GM12878 (cell line): ENCODE measurements around the gene PSMD13. TPM values are rescaled to one million over a fixed set of nuclear protein-coding genes. Genes with fewer than 3 reads are reported as not detected.

Experiments
- ATAC-seq: fragments of 200-7000 bp; cut with Tn5 transposase; 3 replicates; pipeline ENCODE4 v1.9.1; 2020; ENCODE audit warnings: mild to moderate bottlenecking, moderate library complexity
- BruUV-seq: library from RNA; stranded (reverse); fragments of 400-500 nt; replicated peaks from 2 replicates; lab custom pipeline; 2021; lab: Mats Ljungman, UMichigan
- CTCF ChIA-PET: fragments of 300-600 bp; sonication (Branson Sonifier 250); formaldehyde crosslinking; extraction: SDS; loops from one replicate; lab custom pipeline; 2021; ENCODE audit warnings: inconsistent platforms; lab: Yijun Ruan, JAX
- POLR2A ChIA-PET: fragments of 350-600 bp; formaldehyde crosslinking; extraction: SDS; loops from one replicate; lab custom pipeline; 2021; ENCODE audit warnings: inconsistent platforms; lab: Charles Lee
- RAD21 ChIA-PET: fragments of 300-600 bp; sonication (Branson Sonifier 250); formaldehyde crosslinking; loops from one replicate; lab custom pipeline; 2023; ENCODE audit warnings: antibody characterized with exemption; ENCODE audit not compliant: unreplicated experiment; lab: Charles Lee
- SMC1A ChIA-PET: fragments of 300-600 bp; sonication (Branson Sonifier 250); formaldehyde crosslinking; loops from one replicate; lab custom pipeline; 2023; ENCODE audit not compliant: unreplicated experiment, uncharacterized antibody; lab: Charles Lee
- DNase-seq: peaks from one replicate; pipeline ENCODE4 v3.0.0-alpha.2; 2011; ENCODE audit warnings: low read depth, low spot score
- FAIRE-seq: peaks from 3 replicates; lab custom pipeline; 2011; peaks lifted over from hg19 to GRCh38; lab: Jason Lieb, UNC
- H2AFZ ChIP-seq: 2 replicates; pipeline ENCODE4 v1.6.0; 2011; ENCODE audit warnings: low read depth, low read length, control low read depth; ENCODE audit not compliant: control insufficient read depth
- H3K27ac ChIP-seq: 2 replicates; pipeline ENCODE4 v1.5.1; 2011; ENCODE audit warnings: control low read depth; ENCODE audit not compliant: control insufficient read depth, insufficient read depth
- H3K27me3 ChIP-seq, 2 experiments: replicated peaks in 1 of 2; 2 replicates each; pipeline versions ENCODE4 v1.6.0 to v1.6.1; 2011; ENCODE audit warnings: low read length in 1 of 2; ENCODE audit not compliant: control insufficient read depth in 2 of 2, insufficient read depth in 2 of 2
- H3K36me3 ChIP-seq, 2 experiments: 2 replicates each; pipeline ENCODE4 v1.5.1; 2011; ENCODE audit warnings: low read length in 1 of 2; ENCODE audit not compliant: control insufficient read depth in 2 of 2, insufficient read depth in 2 of 2
- H3K4me1 ChIP-seq: 2 replicates; pipeline ENCODE4 v1.6.1; 2011; ENCODE audit warnings: mild to moderate bottlenecking, low read length, moderate library complexity, mixed read lengths; ENCODE audit not compliant: control insufficient read depth, insufficient read depth
- H3K4me2 ChIP-seq: 2 replicates; pipeline ENCODE4 v1.6.0; 2011; ENCODE audit warnings: control low read depth; ENCODE audit not compliant: control insufficient read depth, insufficient read depth
- H3K4me3 ChIP-seq: fragments of 200-600 bp; sonication (generic); 2 replicates; pipeline ENCODE4 v1.5.1; 2016
- H3K79me2 ChIP-seq: 2 replicates; pipeline ENCODE4 v1.6.0; 2011; ENCODE audit warnings: low read length; ENCODE audit not compliant: control insufficient read depth, insufficient read depth
- H3K9ac ChIP-seq: 2 replicates; pipeline ENCODE4 v1.8.0; 2011; ENCODE audit warnings: low read length, control low read depth, mixed read lengths; ENCODE audit not compliant: control insufficient read depth, insufficient read depth
- H3K9me3 ChIP-seq: replicated peaks from 3 replicates; pipeline ENCODE4 v1.5.1; 2011; ENCODE audit warnings: mild to moderate bottlenecking, low read length; ENCODE audit not compliant: control insufficient read depth, insufficient read depth
- H4K20me1 ChIP-seq: 2 replicates; pipeline ENCODE4 v1.6.0; 2011; ENCODE audit not compliant: control insufficient read depth, insufficient read depth
- BHLHE40 ChIP-seq, 2 experiments: fragments of 450-650 bp in 1 of 2; IDR thresholded peaks; 2 replicates each; pipeline ENCODE4 v1.6.1; 2011 to 2017; ENCODE audit warnings: low read depth in 2 of 2, borderline replicate concordance in 1 of 2, improper control_type of control experiment in 1 of 2, low read length in 1 of 2, mild to moderate bottlenecking in 1 of 2
- CHD1 ChIP-seq: IDR thresholded peaks from 2 replicates; pipeline ENCODE4 v1.6.1; 2012; ENCODE audit warnings: low read depth, low read length, improper control_type of control experiment
- CREB1 ChIP-seq: IDR thresholded peaks from 2 replicates; pipeline ENCODE4 v1.6.1; 2012; ENCODE audit warnings: low read depth, mild to moderate bottlenecking, inconsistent platforms
- CREM ChIP-seq: IDR thresholded peaks from 2 replicates; pipeline ENCODE4 v1.6.1; 2014; ENCODE audit warnings: antibody characterized with exemption, low read depth
- EP300 ChIP-seq, 2 experiments: fragments of 150-350 bp in 1 of 2; IDR thresholded peaks; 2 replicates each; pipeline ENCODE4 v1.6.1; 2011 to 2012; ENCODE audit warnings: low read depth in 2 of 2, low read length in 2 of 2, borderline replicate concordance in 1 of 2, improper control_type of control experiment in 1 of 2, inconsistent platforms in 1 of 2; ENCODE audit not compliant: control insufficient read depth in 1 of 2
- ETV6 ChIP-seq, 2 experiments: fragments of 450-650 bp in 1 of 2; IDR thresholded peaks in 1 of 2; conservative IDR thresholded peaks in 1 of 2; 2 replicates each; pipeline ENCODE4 v1.6.1; 2014; ENCODE audit warnings: antibody characterized with exemption in 1 of 2, borderline replicate concordance in 1 of 2, low read depth in 1 of 2, mild to moderate bottlenecking in 1 of 2, moderate library complexity in 1 of 2
- EZH2 ChIP-seq: IDR thresholded peaks from 2 replicates; pipeline ENCODE4 v1.6.1; 2012; ENCODE audit warnings: low read depth, mild to moderate bottlenecking, control low read depth, inconsistent platforms, low read length, borderline replicate concordance; ENCODE audit not compliant: control insufficient read depth
- GATAD2B ChIP-seq: fragments of 450-650 bp; conservative IDR thresholded peaks from 2 replicates; pipeline ENCODE4 v1.6.1; 2017; ENCODE audit warnings: low read depth, mild to moderate bottlenecking, moderate library complexity
- HDGF ChIP-seq: fragments of 450-650 bp; IDR thresholded peaks from 2 replicates; pipeline ENCODE4 v1.6.1; 2016; ENCODE audit warnings: antibody characterized with exemption
- MEF2B ChIP-seq: fragments of 450-650 bp; IDR thresholded peaks from 2 replicates; pipeline ENCODE4 v1.6.1; 2018; ENCODE audit warnings: mild to moderate bottlenecking, moderate library complexity; ENCODE audit not compliant: partially characterized antibody, poor library complexity, severe bottlenecking
- MYC ChIP-seq: IDR thresholded peaks from 2 replicates; pipeline ENCODE4 v1.6.1; 2011; ENCODE audit warnings: mild to moderate bottlenecking, low read length, moderate library complexity, inconsistent platforms; ENCODE audit not compliant: insufficient read depth, insufficient replicate concordance, insufficient read length, severe bottlenecking
- POLR2A ChIP-seq: IDR thresholded peaks from 2 replicates; pipeline ENCODE4 v1.6.1; 2011; ENCODE audit warnings: low read depth, mild to moderate bottlenecking, low read length
- RAD21 ChIP-seq: IDR thresholded peaks from 2 replicates; pipeline ENCODE4 v1.6.1; 2011; ENCODE audit warnings: mild to moderate bottlenecking, low read depth, low read length, moderate library complexity; ENCODE audit not compliant: insufficient read depth
- SMARCA5 ChIP-seq: fragments of 450-650 bp; IDR thresholded peaks from 2 replicates; pipeline ENCODE4 v1.6.1; 2017; ENCODE audit warnings: mild to moderate bottlenecking
- SMC3 ChIP-seq: IDR thresholded peaks from 2 replicates; pipeline ENCODE4 v1.6.1; 2011; ENCODE audit warnings: low read length, improper control_type of control experiment, borderline replicate concordance
- SREBF2 ChIP-seq: IDR thresholded peaks from 2 replicates; pipeline ENCODE4 v1.6.1; 2012; ENCODE audit warnings: mild to moderate bottlenecking, low read length
- TARDBP ChIP-seq: IDR thresholded peaks from 2 replicates; pipeline ENCODE4 v1.6.1; 2016; ENCODE audit warnings: borderline replicate concordance
- ZSCAN29 ChIP-seq: fragments of 450-650 bp; IDR thresholded peaks from 2 replicates; pipeline ENCODE4 v1.6.1; 2017; ENCODE audit warnings: mild to moderate bottlenecking, moderate library complexity
- WGBS: methylation state at CpG from one replicate; pipeline ENCODE4 v1.1.6; 2016; ENCODE audit warnings: low lambda C conversion rate; ENCODE audit not compliant: insufficient replicate concordance, insufficient coverage; ENCODE audit errors: missing lambda C conversion rate; 5-methylcytosine and 5-hydroxymethylcytosine counted together
- in situ Hi-C: fragments of 300-500 bp; cut with MboI; formaldehyde crosslinking; loops from 9 replicates; pipeline ENCODE4 v1.14.3; 2018; ENCODE audit warnings: mixed read lengths
- intact Hi-C: fragments of 100-400 bp; cut with micrococcal nuclease; formaldehyde crosslinking; loops from one replicate; pipeline ENCODE4 v1.14.2; 2022; ENCODE audit not compliant: unreplicated experiment
- polyA plus RNA-seq, 11 experiments: library from polyadenylated mRNA; depleted of rRNA in 4 of 11; unstranded in 6 of 11; stranded (reverse) in 5 of 11; fragments of >200 nt; fragmentation: Nextera tagmentation in 4 of 11; fragmentation: Illumina TruSeq in 1 of 11; extraction: Ambion mirVana in 4 of 11; extraction: Trizol in 1 of 11; gene quantifications; 1 replicate in 1 of 11; 2 replicates in 10 of 11; pipeline versions ENCODE4 v1.2.1 to v1.2.3, GENCODE V29; 2011 to 2016; ENCODE audit warnings: inconsistent platforms in 2 of 11, missing spikeins in 2 of 11, low read depth in 1 of 11
- total RNA-seq, 4 experiments: library from RNA; depleted of rRNA in 3 of 4; stranded (reverse); fragments of >200 nt in 3 of 4; fragmentation: Illumina TruSeq in 1 of 4; extraction: Trizol in 1 of 4; gene quantifications; 2 replicates each; pipeline versions ENCODE4 v1.2.1 to v1.2.3, GENCODE V29; 2013 to 2021
- TF ChIP-seq, protein P1 (sequence below): IDR thresholded peaks from 2 replicates; pipeline ENCODE4 v1.6.1; 2012; ENCODE audit warnings: low read depth, low read length, improper control_type of control experiment
- TF ChIP-seq, protein P2 (sequence below): fragments of 450-650 bp; IDR thresholded peaks from 2 replicates; pipeline ENCODE4 v1.6.1; 2014; ENCODE audit warnings: mild to moderate bottlenecking

Gene PSMD13
- total and polyA plus RNA-seq, 10 of the 15 experiments (the other 5 are each of a cell fraction or from before 2014, with no cell fraction given): 141 to 303 (median 177) TPM

DNA sequence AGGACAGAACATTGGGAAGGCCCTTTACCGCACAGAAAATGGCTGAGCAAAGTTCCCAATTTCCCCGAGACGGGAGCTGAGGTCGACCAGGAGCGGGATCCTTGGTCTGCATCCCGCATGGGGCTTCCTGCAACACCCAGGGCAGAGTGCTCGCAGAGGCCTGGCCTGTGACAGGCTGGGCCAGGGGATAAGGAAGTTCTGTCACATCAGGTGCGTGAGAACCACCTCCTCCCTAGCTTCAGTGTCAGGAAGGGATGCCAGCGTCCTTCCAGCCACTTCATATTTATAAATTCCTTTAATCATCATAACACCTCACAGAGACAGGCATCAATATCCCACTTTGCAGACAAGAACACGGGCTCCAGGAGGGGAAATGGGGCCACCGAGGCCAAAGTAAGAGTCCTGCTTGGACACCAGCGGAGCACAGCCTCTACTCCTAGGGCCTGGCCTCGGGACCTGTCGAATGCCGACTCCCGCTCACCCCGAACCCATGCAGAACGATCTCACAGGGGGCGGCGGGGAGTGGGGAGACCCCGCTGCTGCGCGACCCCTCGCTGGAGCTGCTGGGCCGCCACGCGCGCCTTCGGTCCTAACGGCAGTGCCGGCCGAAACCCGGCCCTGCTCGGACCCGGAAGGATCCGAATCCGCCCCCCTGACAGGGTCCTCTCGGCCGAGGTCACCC lies 30.1 kb upstream of the PSMD13 start:
- Histone ChIP-seq H3K79me2 (peaks cover 57% of the 10 kb centered on the region), H3K4me2 (peak overlapping the region; percentile 97), H3K9me3 (no peaks in the 10 kb centered on the region), H2AFZ (peak overlapping the region; percentile 56), H3K36me3 (peaks cover 8 to 31% of the 10 kb centered on the region in 2 experiments), H3K27me3 (no peaks in the 10 kb centered on the region), H3K9ac (peak overlapping the region; percentile 97), H3K27ac (peak overlapping the region; percentile 97), H3K4me1 (peaks cover 27% of the 10 kb centered on the region), H3K4me3 (peak overlapping the region; percentile 84), H4K20me1 (peaks cover 11% of the 10 kb centered on the region)
- in situ Hi-C loops (loop anchor here (5.0 to 10.0 kb wide), 2 partner anchors 158 to 301 kb away; partner anchors contain the start of genes B4GALNT4 and RNH1), intact Hi-C loops (loop anchor here (1.0 to 10.0 kb wide), 5 partner anchors 30 to 238 kb away; partner anchors contain the start of genes ANO9, IFITM2, PSMD13 and SIRT3)
- ChIA-PET RAD21 (interaction anchor here (0.8 to 2.5 kb wide), 11 partner anchors 9 to 244 kb away, joined by 3 to 15 read pairs (median 6); partner anchors contain the start of genes IFITM1, IFITM2 and PSMD13), POLR2A (interaction anchor here (0.8 to 2.5 kb wide), 17 partner anchors 10 to 329 kb away, joined by 3 to 27 read pairs (median 6); partner anchors contain the start of genes PSMD13, RNH1 and SIRT3), CTCF (interaction anchor here (0.7 to 1.8 kb wide), 11 partner anchors 12 to 409 kb away, joined by 3 to 10 read pairs (median 4); partner anchors contain the start of genes IRF7 and PSMD13), SMC1A (interaction anchor here (0.7 to 2.6 kb wide), 6 partner anchors 10 to 148 kb away, joined by 3 to 12 read pairs (median 3); partner anchors contain the start of gene PSMD13)
- WGBS: 1% methylated on average over 36 of the region's 39 CpGs
- FAIRE-seq: no peak
- no peak for DNase-seq
- ATAC-seq: peak; percentile 1
- no TSS peak for BruUV-seq
- 0 out of 2 replicates have a peak, but pooled peaks have one; percentile 5 for TF ChIP-seq SMC3
- TF ChIP-seq SREBF2: no peak
- no peak for TF ChIP-seq EZH2
- peak; percentile 80; the same call in 1 of the 2 replicates for TF ChIP-seq SMARCA5
- no peak for TF ChIP-seq BHLHE40 (IDR thresholded peaks at IDR 0.05; ENCODE audit: borderline replicate concordance in 1 of 2, low read depth in 2 of 2, low read length in 1 of 2)
- peak; percentile 9 for TF ChIP-seq MEF2B
- 0 out of 2 replicates have a peak, but pooled peaks have one; percentile 38 for TF ChIP-seq CHD1
- no peak for TF ChIP-seq CREB1
- TF ChIP-seq ZSCAN29: peak; percentile 28; the same call in 1 of the 2 replicates
- TF ChIP-seq, protein P1, sequence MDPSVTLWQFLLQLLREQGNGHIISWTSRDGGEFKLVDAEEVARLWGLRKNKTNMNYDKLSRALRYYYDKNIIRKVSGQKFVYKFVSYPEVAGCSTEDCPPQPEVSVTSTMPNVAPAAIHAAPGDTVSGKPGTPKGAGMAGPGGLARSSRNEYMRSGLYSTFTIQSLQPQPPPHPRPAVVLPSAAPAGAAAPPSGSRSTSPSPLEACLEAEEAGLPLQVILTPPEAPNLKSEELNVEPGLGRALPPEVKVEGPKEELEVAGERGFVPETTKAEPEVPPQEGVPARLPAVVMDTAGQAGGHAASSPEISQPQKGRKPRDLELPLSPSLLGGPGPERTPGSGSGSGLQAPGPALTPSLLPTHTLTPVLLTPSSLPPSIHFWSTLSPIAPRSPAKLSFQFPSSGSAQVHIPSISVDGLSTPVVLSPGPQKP: no peak
- TF ChIP-seq EP300 (IDR thresholded peaks at IDR 0.05; ENCODE audit: borderline replicate concordance in 1 of 2, control insufficient read depth in 1 of 2, low read depth in 2 of 2, low read length in 2 of 2): no peak
- TF ChIP-seq, protein P2, sequence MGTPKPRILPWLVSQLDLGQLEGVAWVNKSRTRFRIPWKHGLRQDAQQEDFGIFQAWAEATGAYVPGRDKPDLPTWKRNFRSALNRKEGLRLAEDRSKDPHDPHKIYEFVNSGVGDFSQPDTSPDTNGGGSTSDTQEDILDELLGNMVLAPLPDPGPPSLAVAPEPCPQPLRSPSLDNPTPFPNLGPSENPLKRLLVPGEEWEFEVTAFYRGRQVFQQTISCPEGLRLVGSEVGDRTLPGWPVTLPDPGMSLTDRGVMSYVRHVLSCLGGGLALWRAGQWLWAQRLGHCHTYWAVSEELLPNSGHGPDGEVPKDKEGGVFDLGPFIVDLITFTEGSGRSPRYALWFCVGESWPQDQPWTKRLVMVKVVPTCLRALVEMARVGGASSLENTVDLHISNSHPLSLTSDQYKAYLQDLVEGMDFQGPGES: no peak
- peak; percentile 45; the same call in 1 of the 2 replicates for TF ChIP-seq HDGF
- peak; percentile 21; the same call in 1 of the 2 replicates for TF ChIP-seq POLR2A
- no peak for TF ChIP-seq ETV6 (conservative IDR thresholded peaks at IDR 0.05 in 1 of 2, IDR thresholded peaks at IDR 0.05 in 1 of 2; ENCODE audit: borderline replicate concordance in 1 of 2, low read depth in 1 of 2)
- TF ChIP-seq GATAD2B: no peak
- no peak for TF ChIP-seq RAD21
- TF ChIP-seq MYC: no peak
- no peak for TF ChIP-seq TARDBP
- TF ChIP-seq CREM: no peak
